GM12891 (cell line): ENCODE measurements around the gene ARHGAP8.

Experiments
- POLR2A ChIP-seq: IDR thresholded peaks from 2 replicates; pipeline ENCODE4 v1.6.1; 2011; ENCODE audit warnings: low read depth, low read length, control low read depth
- POLR2AphosphoS5 ChIP-seq: IDR thresholded peaks from 2 replicates; pipeline ENCODE4 v1.6.1; 2011; ENCODE audit warnings: low read depth, low read length, control low read depth

DNA sequence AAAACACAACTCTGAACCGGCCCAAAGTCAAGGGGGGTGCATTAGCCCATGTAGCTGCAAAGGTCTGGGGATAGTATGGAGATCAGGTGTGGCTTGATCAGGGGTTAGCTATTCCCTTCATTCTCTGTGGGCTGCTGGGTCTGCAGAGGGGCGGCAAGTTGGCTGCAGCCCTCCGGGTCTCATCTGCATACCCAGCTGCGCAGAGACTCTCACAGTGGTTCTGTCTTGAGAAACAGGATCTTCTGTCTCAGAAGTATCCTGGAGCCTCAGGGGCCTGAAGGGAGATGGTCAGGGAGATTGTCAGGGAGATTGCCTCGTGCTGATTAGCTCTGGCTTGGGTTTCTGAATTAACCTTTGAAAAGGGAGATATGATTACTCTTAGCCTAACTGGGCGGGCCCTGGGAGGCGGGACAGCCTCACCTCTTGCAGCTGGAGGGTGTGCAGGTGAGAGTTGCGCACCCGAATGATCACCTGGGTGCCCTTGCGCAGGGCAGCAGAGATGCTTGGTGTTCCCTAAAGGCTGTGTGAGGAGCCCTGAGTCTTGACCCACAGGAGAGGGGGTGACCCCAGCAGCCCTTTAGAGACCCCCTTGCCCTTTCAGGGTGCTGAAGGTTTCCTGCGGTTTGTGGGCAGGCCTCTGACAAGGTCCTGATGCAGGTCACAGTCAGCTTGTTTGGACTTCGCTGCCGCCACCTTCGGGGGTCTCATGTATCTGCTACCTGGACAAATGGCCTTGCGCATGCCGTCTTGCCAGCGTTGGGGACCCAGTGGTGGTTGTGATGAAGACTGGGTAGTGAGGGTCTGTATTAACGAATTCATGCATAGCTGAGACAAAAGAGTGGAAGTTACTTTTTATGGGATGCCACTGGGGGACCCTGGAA is 7.3 kb downstream of the ARHGAP8 start:
- TF ChIP-seq POLR2AphosphoS5 (no peak), POLR2A (no peak)
